ENCODE results near the gene SORBS1.

DNA sequence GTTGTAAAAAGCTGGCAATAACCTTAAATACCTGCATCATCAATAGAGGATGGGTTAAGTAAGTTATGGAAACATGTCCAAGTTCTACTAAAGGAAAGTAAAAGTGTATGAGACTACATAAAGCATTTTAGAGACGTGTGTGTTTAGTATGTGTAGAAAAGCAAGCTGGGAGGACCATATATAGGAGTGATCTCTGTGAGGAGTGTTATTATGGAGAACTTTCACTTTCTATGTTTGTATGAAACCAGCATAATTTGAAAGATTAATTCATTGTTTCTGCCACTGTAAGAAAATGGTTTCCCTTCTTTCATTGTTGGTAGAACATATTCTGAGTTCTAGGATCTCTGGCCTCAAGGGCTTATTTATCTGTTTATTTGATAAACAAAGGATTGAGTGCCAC lies 251.2 kb downstream of the SORBS1 start:
- TF ChIP-seq, protein P1, sequence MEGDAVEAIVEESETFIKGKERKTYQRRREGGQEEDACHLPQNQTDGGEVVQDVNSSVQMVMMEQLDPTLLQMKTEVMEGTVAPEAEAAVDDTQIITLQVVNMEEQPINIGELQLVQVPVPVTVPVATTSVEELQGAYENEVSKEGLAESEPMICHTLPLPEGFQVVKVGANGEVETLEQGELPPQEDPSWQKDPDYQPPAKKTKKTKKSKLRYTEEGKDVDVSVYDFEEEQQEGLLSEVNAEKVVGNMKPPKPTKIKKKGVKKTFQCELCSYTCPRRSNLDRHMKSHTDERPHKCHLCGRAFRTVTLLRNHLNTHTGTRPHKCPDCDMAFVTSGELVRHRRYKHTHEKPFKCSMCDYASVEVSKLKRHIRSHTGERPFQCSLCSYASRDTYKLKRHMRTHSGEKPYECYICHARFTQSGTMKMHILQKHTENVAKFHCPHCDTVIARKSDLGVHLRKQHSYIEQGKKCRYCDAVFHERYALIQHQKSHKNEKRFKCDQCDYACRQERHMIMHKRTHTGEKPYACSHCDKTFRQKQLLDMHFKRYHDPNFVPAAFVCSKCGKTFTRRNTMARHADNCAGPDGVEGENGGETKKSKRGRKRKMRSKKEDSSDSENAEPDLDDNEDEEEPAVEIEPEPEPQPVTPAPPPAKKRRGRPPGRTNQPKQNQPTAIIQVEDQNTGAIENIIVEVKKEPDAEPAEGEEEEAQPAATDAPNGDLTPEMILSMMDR (IDR thresholded peaks at IDR 0.05), result no peak
- TF ChIP-seq EZH2 (IDR thresholded peaks at IDR 0.05), result no peak

Measured in neural progenitor cell (in vitro differentiated cells).